HG02973 (cell line): Measurements from ENCODE around the gene MADCAM1.
"Not testable (repeated sequence)": the region's sequence is repeated elsewhere in the genome, so short reads cannot be mapped to it uniquely, and the experiment has no call there.

Experiments used
- ATAC-seq: cut with Tn5 transposase; IDR thresholded peaks from one replicate; pipeline ENCODE4 v1.9.1; 2021; ENCODE audit warnings: moderate library complexity; ENCODE audit not compliant: unreplicated experiment

The MADCAM1 gene

GRCh38 chr19:465056-465816 lies 31.1 kb upstream of the MADCAM1 start:
- no peak for ATAC-seq

GRCh38 chr19:467554-467953 lies 28.7 kb upstream of the MADCAM1 start:
- ATAC-seq, result no peak

- ATAC-seq, result no peak
These were observed 27.6 kb upstream of the MADCAM1 start for GRCh38 chr19:468587-469256.

- no peak for ATAC-seq
These were observed 26.5 kb upstream of the MADCAM1 start for GRCh38 chr19:469833-470232.

GRCh38 chr19:470701-471100 lies 25.6 kb upstream of the MADCAM1 start:
- ATAC-seq, result no peak

GRCh38 chr19:472005-472858 lies 24.1 kb upstream of the MADCAM1 start:
- ATAC-seq, result no peak

GRCh38 chr19:474126-475078 lies 21.9 kb upstream of the MADCAM1 start:
- ATAC-seq, result no peak

GRCh38 chr19:475360-475759 lies 20.9 kb upstream of the MADCAM1 start:
- no peak for ATAC-seq

GRCh38 chr19:478236-478903 lies 17.9 kb upstream of the MADCAM1 start:
- ATAC-seq, result no peak

GRCh38 chr19:478976-479375 lies 17.3 kb upstream of the MADCAM1 start:
- no peak for ATAC-seq

GRCh38 chr19:480016-480855 lies 16.1 kb upstream of the MADCAM1 start:
- no peak for ATAC-seq

- not testable (repeated sequence) for ATAC-seq
These were observed 15.2 kb upstream of the MADCAM1 start for GRCh38 chr19:481100-481499.

- no peak for ATAC-seq
These were observed 13.9 kb upstream of the MADCAM1 start for GRCh38 chr19:482186-483041.

- ATAC-seq, result no peak
These were observed 12.8 kb upstream of the MADCAM1 start for GRCh38 chr19:483332-484072.

- ATAC-seq, result no peak
These were observed 11.8 kb upstream of the MADCAM1 start for GRCh38 chr19:484494-484893.

GRCh38 chr19:485077-485476 lies 11.2 kb upstream of the MADCAM1 start:
- no peak for ATAC-seq

- no peak for ATAC-seq
These were observed 10.6 kb upstream of the MADCAM1 start for GRCh38 chr19:485583-486236.
